AG04449 (cell line): ENCODE results near the gene ERP27.

Source experiments
- CTCF ChIA-PET: fragments of 350-600 bp; formaldehyde crosslinking; extraction: SDS; loops from one replicate; lab custom pipeline; 2021; ENCODE audit warnings: antibody characterized with exemption; lab: Yijun Ruan, JAX
- POLR2A ChIA-PET: fragments of 400-600, 350-600 bp; formaldehyde crosslinking; extraction: SDS; loops from one replicate; lab custom pipeline; 2020; ENCODE audit warnings: antibody characterized with exemption, inconsistent platforms; lab: Yijun Ruan, JAX
- DNase-seq: peaks from one replicate; pipeline ENCODE4 v3.0.0-alpha.2; 2010; ENCODE audit warnings: low read depth, low spot score
- H3K4me3 ChIP-seq: 2 replicates; pipeline ENCODE4 v1.5.1; 2011; ENCODE audit warnings: low read depth, mild to moderate bottlenecking, control low read depth, low read length
- CTCF ChIP-seq: IDR thresholded peaks from one replicate; pipeline ENCODE4 v1.5.1; 2011; ENCODE audit warnings: mild to moderate bottlenecking, moderate library complexity, low read length, control low read depth, inconsistent platforms; ENCODE audit not compliant: insufficient read depth; ENCODE audit errors: missing control alignments

ERP27 gene

GRCh38 chr12:14942196-14942931 is 4.0 kb upstream of the ERP27 start:
- H3K4me3 ChIP-seq: no peak overlapping the region
- no peak for TF ChIP-seq CTCF
- ChIA-PET POLR2A (no interaction called here), CTCF (no interaction called here)
- DNase-seq: no peak

GRCh38 chr12:14941369-14941768 is 3.0 kb upstream of the ERP27 start:
- POLR2A ChIA-PET: interaction anchor here (0.6 kb wide), 1 partner anchor 166 kb away, joined by 3 read pairs; no protein-coding TSS in a partner anchor
- no peak for DNase-seq
- CTCF ChIA-PET: no interaction called here
- H3K4me3 ChIP-seq: no peak overlapping the region
- TF ChIP-seq CTCF: no peak

GRCh38 chr12:14937689-14938088 is 648 bp downstream of the ERP27 start:
- DNase-seq: no peak
- ChIA-PET CTCF (interaction anchor here (1.8 kb wide), 1 partner anchor 58 kb away, joined by 5 read pairs; no protein-coding TSS in a partner anchor), POLR2A (no interaction called here)
- no peak overlapping the region for H3K4me3 ChIP-seq
- TF ChIP-seq CTCF: no peak

- CTCF ChIA-PET: interaction anchor here (1.8 kb wide), 1 partner anchor 58 kb away, joined by 5 read pairs; no protein-coding TSS in a partner anchor
- POLR2A ChIA-PET: no interaction called here
- no peak for DNase-seq
- no peak overlapping the region for H3K4me3 ChIP-seq
- no peak for TF ChIP-seq CTCF
Measured at GRCh38 chr12:14937014-14937413, 1.3 kb downstream of the ERP27 start.

GRCh38 chr12:14936224-14936861 is 2.0 kb downstream of the ERP27 start:
- H3K4me3 ChIP-seq: no peak overlapping the region
- CTCF ChIA-PET: interaction anchor here (0.6 to 0.8 kb wide), 2 partner anchors 16 to 284 kb away, joined by 3 read pairs; partner anchors contain the start of gene RERG
- POLR2A ChIA-PET: no interaction called here
- peak; percentile 10 for TF ChIP-seq CTCF
- no peak for DNase-seq

- no peak for DNase-seq
- no peak for TF ChIP-seq CTCF
- H3K4me3 ChIP-seq: no peak overlapping the region
- POLR2A ChIA-PET: no interaction called here
- CTCF ChIA-PET: interaction anchor here (1.0 kb wide), 1 partner anchor 55 kb away, joined by 3 read pairs; no protein-coding TSS in a partner anchor
Measured at GRCh38 chr12:14935031-14935430, 3.3 kb downstream of the ERP27 start.
